ENCODE results near the gene MDFIC2.
"Not testable (repeated sequence)": the region's sequence is repeated elsewhere in the genome, so short reads cannot be mapped to it uniquely, and the experiment has no call there.

MDFIC2 gene

GRCh38 chr3:70225146-70225545 is 87.3 kb downstream of the MDFIC2 start:
- Histone ChIP-seq H3K36me3 (ENCODE audit: insufficient read depth, low read length) (no peaks in the 10 kb centered on the region), H3K27me3 (ENCODE audit: control insufficient read depth, insufficient read depth, low read length) (no peaks in the 10 kb centered on the region), H3K4me2 (ENCODE audit: low read length) (no peak overlapping the region), H3K9me3 (replicated peaks; ENCODE audit: low read length) (no peaks in the 10 kb centered on the region), H3K4me1 (ENCODE audit: control insufficient read depth, insufficient read depth, low read length) (no peaks in the 10 kb centered on the region), H3K9ac (ENCODE audit: low read depth, low read length) (no peak overlapping the region), H3K4me3 (ENCODE audit: low read length) (no peak overlapping the region)

GRCh38 chr3:70224337-70224736 is 88.1 kb downstream of the MDFIC2 start:
- H3K27me3 ChIP-seq (ENCODE audit: control insufficient read depth, insufficient read depth, low read length): no peaks in the 10 kb centered on the region
- no peaks in the 10 kb centered on the region for H3K4me1 ChIP-seq (ENCODE audit: control insufficient read depth, insufficient read depth, low read length)
- H3K4me2 ChIP-seq (ENCODE audit: low read length): no peak overlapping the region
- no peak overlapping the region for H3K9ac ChIP-seq (ENCODE audit: low read depth, low read length)
- no peaks in the 10 kb centered on the region for H3K36me3 ChIP-seq (ENCODE audit: insufficient read depth, low read length)
- no peaks in the 10 kb centered on the region for H3K9me3 ChIP-seq (replicated peaks; ENCODE audit: low read length)
- H3K4me3 ChIP-seq (ENCODE audit: low read length): no peak overlapping the region

GRCh38 chr3:70218471-70218870 is 94.0 kb downstream of the MDFIC2 start:
- Histone ChIP-seq H3K4me3 (ENCODE audit: low read length) (no peak overlapping the region), H3K9ac (ENCODE audit: low read depth, low read length) (no peak overlapping the region), H3K9me3 (replicated peaks; ENCODE audit: low read length) (no peaks in the 10 kb centered on the region), H3K4me2 (ENCODE audit: low read length) (no peak overlapping the region), H3K27me3 (ENCODE audit: control insufficient read depth, insufficient read depth, low read length) (peaks cover 4% of the 10 kb centered on the region), H3K4me1 (ENCODE audit: control insufficient read depth, insufficient read depth, low read length) (no peaks in the 10 kb centered on the region), H3K36me3 (ENCODE audit: insufficient read depth, low read length) (no peaks in the 10 kb centered on the region)

- not testable (repeated sequence) for H3K4me2 ChIP-seq (ENCODE audit: low read length); H3K4me3 ChIP-seq (ENCODE audit: low read length); H3K27me3 ChIP-seq (ENCODE audit: control insufficient read depth, insufficient read depth, low read length); H3K36me3 ChIP-seq (ENCODE audit: insufficient read depth, low read length); H3K4me1 ChIP-seq (ENCODE audit: control insufficient read depth, insufficient read depth, low read length); H3K9ac ChIP-seq (ENCODE audit: low read depth, low read length); H3K9me3 ChIP-seq (replicated peaks; ENCODE audit: low read length)
These were observed 101.2 kb downstream of the MDFIC2 start for GRCh38 chr3:70211274-70211673.

- no peaks in the 10 kb centered on the region for H3K4me1 ChIP-seq (ENCODE audit: control insufficient read depth, insufficient read depth, low read length)
These were observed 110.5 kb downstream of the MDFIC2 start for GRCh38 chr3:70201975-70202374.

GRCh38 chr3:70189884-70190473 is 122.5 kb downstream of the MDFIC2 start:
- H3K27me3 ChIP-seq (ENCODE audit: control insufficient read depth, insufficient read depth, low read length): peaks cover 8% of the 10 kb centered on the region
- no peak overlapping the region for H3K4me2 ChIP-seq (ENCODE audit: low read length)

More at GRCh38 chr3:70201975-70202374, 110.5 kb downstream of the MDFIC2 start:
- Histone ChIP-seq H3K4me2 (ENCODE audit: low read length) (no peak overlapping the region), H3K27me3 (ENCODE audit: control insufficient read depth, insufficient read depth, low read length) (peaks cover 10% of the 10 kb centered on the region), H3K9me3 (replicated peaks; ENCODE audit: low read length) (no peaks in the 10 kb centered on the region), H3K9ac (ENCODE audit: low read depth, low read length) (no peak overlapping the region), H3K4me3 (ENCODE audit: low read length) (no peak overlapping the region), H3K36me3 (ENCODE audit: insufficient read depth, low read length) (no peaks in the 10 kb centered on the region)

GRCh38 chr3:70186221-70186620 is 126.2 kb downstream of the MDFIC2 start:
- Histone ChIP-seq H3K4me3 (ENCODE audit: low read length) (no peak overlapping the region), H3K9me3 (replicated peaks; ENCODE audit: low read length) (no peaks in the 10 kb centered on the region), H3K27me3 (ENCODE audit: control insufficient read depth, insufficient read depth, low read length) (peaks cover 36% of the 10 kb centered on the region), H3K4me1 (ENCODE audit: control insufficient read depth, insufficient read depth, low read length) (no peaks in the 10 kb centered on the region), H3K36me3 (ENCODE audit: insufficient read depth, low read length) (no peaks in the 10 kb centered on the region), H3K9ac (ENCODE audit: low read depth, low read length) (no peak overlapping the region), H3K4me2 (ENCODE audit: low read length) (no peak overlapping the region)

More at GRCh38 chr3:70189884-70190473, 122.5 kb downstream of the MDFIC2 start:
- Histone ChIP-seq H3K4me1 (ENCODE audit: control insufficient read depth, insufficient read depth, low read length) (no peaks in the 10 kb centered on the region), H3K36me3 (ENCODE audit: insufficient read depth, low read length) (no peaks in the 10 kb centered on the region), H3K9ac (ENCODE audit: low read depth, low read length) (no peak overlapping the region), H3K9me3 (replicated peaks; ENCODE audit: low read length) (no peaks in the 10 kb centered on the region), H3K4me3 (ENCODE audit: low read length) (no peak overlapping the region)

GRCh38 chr3:70185661-70186060 is 126.8 kb downstream of the MDFIC2 start:
- Histone ChIP-seq H3K4me1 (ENCODE audit: control insufficient read depth, insufficient read depth, low read length) (no peaks in the 10 kb centered on the region), H3K9me3 (replicated peaks; ENCODE audit: low read length) (no peaks in the 10 kb centered on the region), H3K27me3 (ENCODE audit: control insufficient read depth, insufficient read depth, low read length) (peaks cover 36% of the 10 kb centered on the region), H3K36me3 (ENCODE audit: insufficient read depth, low read length) (no peaks in the 10 kb centered on the region), H3K9ac (ENCODE audit: low read depth, low read length) (no peak overlapping the region), H3K4me2 (ENCODE audit: low read length) (no peak overlapping the region), H3K4me3 (ENCODE audit: low read length) (no peak overlapping the region)

GRCh38 chr3:70183781-70184504 is 128.5 kb downstream of the MDFIC2 start:
- no peak overlapping the region for H3K4me3 ChIP-seq (ENCODE audit: low read length)
- H3K27me3 ChIP-seq (ENCODE audit: control insufficient read depth, insufficient read depth, low read length): peaks cover 36% of the 10 kb centered on the region

GRCh38 chr3:70182166-70182565 is 130.3 kb downstream of the MDFIC2 start:
- H3K4me2 ChIP-seq (ENCODE audit: low read length): no peak overlapping the region
- H3K4me3 ChIP-seq (ENCODE audit: low read length): no peak overlapping the region
- H3K9me3 ChIP-seq (replicated peaks; ENCODE audit: low read length): no peaks in the 10 kb centered on the region
- H3K4me1 ChIP-seq (ENCODE audit: control insufficient read depth, insufficient read depth, low read length): no peaks in the 10 kb centered on the region
- no peaks in the 10 kb centered on the region for H3K36me3 ChIP-seq (ENCODE audit: insufficient read depth, low read length)
- H3K27me3 ChIP-seq (ENCODE audit: control insufficient read depth, insufficient read depth, low read length): peaks cover 33% of the 10 kb centered on the region
- H3K9ac ChIP-seq (ENCODE audit: low read depth, low read length): no peak overlapping the region

More at GRCh38 chr3:70183781-70184504, 128.5 kb downstream of the MDFIC2 start:
- H3K36me3 ChIP-seq (ENCODE audit: insufficient read depth, low read length): no peaks in the 10 kb centered on the region
- H3K9ac ChIP-seq (ENCODE audit: low read depth, low read length): no peak overlapping the region
- no peaks in the 10 kb centered on the region for H3K4me1 ChIP-seq (ENCODE audit: control insufficient read depth, insufficient read depth, low read length)
- H3K9me3 ChIP-seq (replicated peaks; ENCODE audit: low read length): no peaks in the 10 kb centered on the region
- no peak overlapping the region for H3K4me2 ChIP-seq (ENCODE audit: low read length)

GRCh38 chr3:70180664-70181063 is 131.8 kb downstream of the MDFIC2 start:
- no peak overlapping the region for H3K9ac ChIP-seq (ENCODE audit: low read depth, low read length)
- H3K4me3 ChIP-seq (ENCODE audit: low read length): no peak overlapping the region
- peaks cover 35% of the 10 kb centered on the region for H3K27me3 ChIP-seq (ENCODE audit: control insufficient read depth, insufficient read depth, low read length)
- no peaks in the 10 kb centered on the region for H3K36me3 ChIP-seq (ENCODE audit: insufficient read depth, low read length)
- no peaks in the 10 kb centered on the region for H3K4me1 ChIP-seq (ENCODE audit: control insufficient read depth, insufficient read depth, low read length)
- no peak overlapping the region for H3K4me2 ChIP-seq (ENCODE audit: low read length)
- H3K9me3 ChIP-seq (replicated peaks; ENCODE audit: low read length): no peaks in the 10 kb centered on the region

- Histone ChIP-seq H3K4me3 (ENCODE audit: low read length) (no peak overlapping the region), H3K27me3 (ENCODE audit: control insufficient read depth, insufficient read depth, low read length) (peaks cover 31% of the 10 kb centered on the region), H3K4me1 (ENCODE audit: control insufficient read depth, insufficient read depth, low read length) (no peaks in the 10 kb centered on the region)
These were observed 133.3 kb downstream of the MDFIC2 start for GRCh38 chr3:70179111-70179510.

More at GRCh38 chr3:70179111-70179510, 133.3 kb downstream of the MDFIC2 start:
- no peak overlapping the region for H3K9ac ChIP-seq (ENCODE audit: low read depth, low read length)
- H3K9me3 ChIP-seq (replicated peaks; ENCODE audit: low read length): no peaks in the 10 kb centered on the region
- H3K4me2 ChIP-seq (ENCODE audit: low read length): no peak overlapping the region
- no peaks in the 10 kb centered on the region for H3K36me3 ChIP-seq (ENCODE audit: insufficient read depth, low read length)

Data from skeletal muscle satellite cell (primary cell).